Measurements from ENCODE around the gene PMCH. TPM values are rescaled to one million over a fixed set of nuclear protein-coding genes. Genes with fewer than 3 reads are reported as not detected.

The PMCH gene
- total and polyA plus RNA-seq, 10 of the 15 experiments (the other 5 are each of a cell fraction or from before 2014, with no cell fraction given) = 0.35 to 2.1 (median 0.83) TPM; not detected in 4

DNA sequence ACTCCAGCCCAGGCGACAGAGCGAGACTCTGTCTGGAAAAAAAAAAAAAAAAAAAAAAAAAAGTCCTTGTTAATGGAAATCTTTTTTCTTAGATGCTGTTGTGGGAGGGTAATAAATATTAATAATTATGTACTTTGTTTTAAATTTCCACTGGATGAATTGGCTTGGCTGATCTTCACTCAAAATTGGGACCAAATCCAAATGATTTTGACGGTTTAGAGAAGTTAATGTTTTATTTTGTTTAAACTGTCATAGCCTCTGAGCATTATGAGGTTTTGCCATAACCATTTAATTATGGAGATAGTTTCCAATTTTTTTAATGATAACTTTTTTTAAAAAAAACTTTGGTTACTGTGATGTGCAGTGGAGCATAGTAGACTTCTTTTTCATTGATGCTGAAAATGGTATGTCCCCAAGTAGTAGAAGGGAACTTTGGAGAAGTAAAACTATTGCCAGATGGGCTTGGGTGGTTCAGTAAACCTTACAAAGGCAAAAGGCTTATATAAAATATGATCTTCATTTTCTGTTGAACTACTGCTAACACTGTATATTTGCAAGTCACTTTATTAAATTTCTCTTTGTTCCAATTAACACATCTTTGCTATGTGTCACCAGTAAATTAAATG, 3.9 kb upstream of the PMCH start:
- in situ Hi-C loops (cut with MboI) = no loop called here
- intact Hi-C loops (cut with micrococcal nuclease; ENCODE audit: unreplicated experiment) = no loop called here
- RAD21 ChIA-PET (ENCODE audit: unreplicated experiment) = no interaction called here
- TF ChIP-seq HCFC1 (IDR thresholded peaks at IDR 0.05; ENCODE audit: low read length) = no peak
- TF ChIP-seq E2F8 (IDR thresholded peaks at IDR 0.05; ENCODE audit: low read depth, partially characterized antibody) = no peak
- TF ChIP-seq YBX1 (IDR thresholded peaks at IDR 0.05) = no peak
- TF ChIP-seq ZNF687 (IDR thresholded peaks at IDR 0.05) = no peak
- TF ChIP-seq, protein P1, sequence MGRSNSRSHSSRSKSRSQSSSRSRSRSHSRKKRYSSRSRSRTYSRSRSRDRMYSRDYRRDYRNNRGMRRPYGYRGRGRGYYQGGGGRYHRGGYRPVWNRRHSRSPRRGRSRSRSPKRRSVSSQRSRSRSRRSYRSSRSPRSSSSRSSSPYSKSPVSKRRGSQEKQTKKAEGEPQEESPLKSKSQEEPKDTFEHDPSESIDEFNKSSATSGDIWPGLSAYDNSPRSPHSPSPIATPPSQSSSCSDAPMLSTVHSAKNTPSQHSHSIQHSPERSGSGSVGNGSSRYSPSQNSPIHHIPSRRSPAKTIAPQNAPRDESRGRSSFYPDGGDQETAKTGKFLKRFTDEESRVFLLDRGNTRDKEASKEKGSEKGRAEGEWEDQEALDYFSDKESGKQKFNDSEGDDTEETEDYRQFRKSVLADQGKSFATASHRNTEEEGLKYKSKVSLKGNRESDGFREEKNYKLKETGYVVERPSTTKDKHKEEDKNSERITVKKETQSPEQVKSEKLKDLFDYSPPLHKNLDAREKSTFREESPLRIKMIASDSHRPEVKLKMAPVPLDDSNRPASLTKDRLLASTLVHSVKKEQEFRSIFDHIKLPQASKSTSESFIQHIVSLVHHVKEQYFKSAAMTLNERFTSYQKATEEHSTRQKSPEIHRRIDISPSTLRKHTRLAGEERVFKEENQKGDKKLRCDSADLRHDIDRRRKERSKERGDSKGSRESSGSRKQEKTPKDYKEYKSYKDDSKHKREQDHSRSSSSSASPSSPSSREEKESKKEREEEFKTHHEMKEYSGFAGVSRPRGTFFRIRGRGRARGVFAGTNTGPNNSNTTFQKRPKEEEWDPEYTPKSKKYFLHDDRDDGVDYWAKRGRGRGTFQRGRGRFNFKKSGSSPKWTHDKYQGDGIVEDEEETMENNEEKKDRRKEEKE (IDR thresholded peaks at IDR 0.05) = no peak
- no peak for TF ChIP-seq NRF1 (conservative IDR thresholded peaks at IDR 0.05; ENCODE audit: low read depth, low read length)
- TF ChIP-seq ETV6 (conservative IDR thresholded peaks at IDR 0.05 in 1 of 2, IDR thresholded peaks at IDR 0.05 in 1 of 2; ENCODE audit: borderline replicate concordance in 1 of 2, low read depth in 1 of 2) = no peak

More for the DNA sequence above, 3.9 kb upstream of the PMCH start:
- Histone ChIP-seq H3K4me3 (no peak overlapping the region), H2AFZ (ENCODE audit: control insufficient read depth, low read depth, low read length) (no peak overlapping the region), H3K27me3 (replicated peaks in 1 of 2; ENCODE audit: control insufficient read depth in 2 of 2, insufficient read depth in 2 of 2, low read length in 1 of 2) (no peaks in the 10 kb centered on the region), H3K79me2 (ENCODE audit: control insufficient read depth, insufficient read depth, low read length) (no peaks in the 10 kb centered on the region), H3K4me2 (ENCODE audit: control insufficient read depth, insufficient read depth) (no peak overlapping the region), H3K9ac (ENCODE audit: control insufficient read depth, insufficient read depth, low read length) (no peak overlapping the region), H3K9me3 (replicated peaks; ENCODE audit: control insufficient read depth, insufficient read depth, low read length) (no peaks in the 10 kb centered on the region), H3K27ac (ENCODE audit: control insufficient read depth, insufficient read depth) (no peak overlapping the region), H3K36me3 (ENCODE audit: control insufficient read depth in 2 of 2, insufficient read depth in 2 of 2, low read length in 1 of 2) (no peaks in the 10 kb centered on the region; a peak in 1 of 4 replicates), H3K4me1 (ENCODE audit: control insufficient read depth, insufficient read depth, low read length) (no peaks in the 10 kb centered on the region), H4K20me1 (ENCODE audit: control insufficient read depth, insufficient read depth) (no peaks in the 10 kb centered on the region)
- ChIA-PET SMC1A (ENCODE audit: uncharacterized antibody, unreplicated experiment) (no interaction called here), CTCF (no interaction called here), POLR2A (no interaction called here)
- BruUV-seq (replicated peaks) = no TSS peak
- FAIRE-seq = no peak
- no peak for ATAC-seq
- no peak for DNase-seq (ENCODE audit: low read depth, low spot score)
- WGBS (ENCODE audit: insufficient coverage, insufficient replicate concordance, low lambda C conversion rate, missing lambda C conversion rate) = 100% methylated on average over 3 of the region's 3 CpGs
